Mesothelial cell of epicardium (in vitro differentiated cells): ENCODE measurements around the gene SEMA5A. TPM values are rescaled to one million over a fixed set of nuclear protein-coding genes. Genes with fewer than 3 reads are reported as not detected.

Experiments used
- DNase-seq, 2 experiments: peaks; one replicate each; pipeline ENCODE4 v3.0.0; 2021; ENCODE audit warnings: low spot score in 2 of 2; ENCODE audit not compliant: unreplicated experiment in 2 of 2
- H3K27ac Mint-ChIP-seq: 2 replicates; pipeline ENCODE4 v1.8.0; 2021; ENCODE audit warnings: mixed read lengths
- H3K27me3 Mint-ChIP-seq: 2 replicates; pipeline ENCODE4 v1.8.0; 2021; ENCODE audit warnings: low read depth, mixed read lengths
- H3K36me3 Mint-ChIP-seq: 2 replicates; pipeline ENCODE4 v1.8.0; 2021; ENCODE audit warnings: mixed read lengths
- H3K4me1 Mint-ChIP-seq: 2 replicates; pipeline ENCODE4 v1.8.0; 2021; ENCODE audit warnings: mixed read lengths
- H3K4me3 Mint-ChIP-seq: 2 replicates; pipeline ENCODE4 v1.8.0; 2021; ENCODE audit warnings: mild to moderate bottlenecking, moderate library complexity, mixed read lengths
- H3K9me3 Mint-ChIP-seq: 2 replicates; pipeline ENCODE4 v1.8.0; 2021; ENCODE audit warnings: mixed read lengths
- CTCF ChIP-seq: fragments of 200-600 bp; sonication (generic); IDR thresholded peaks from one replicate; pipeline ENCODE4 v1.5.0; 2021; ENCODE audit warnings: antibody characterized with exemption; ENCODE audit not compliant: unreplicated experiment
- total RNA-seq: library from RNA; stranded (reverse); gene quantifications from 3 replicates; pipeline ENCODE4 v1.2.1, GENCODE V29; 2021

SEMA5A gene
- total RNA-seq, 1 donor from 2014 or later = 26.7 TPM

DNA sequence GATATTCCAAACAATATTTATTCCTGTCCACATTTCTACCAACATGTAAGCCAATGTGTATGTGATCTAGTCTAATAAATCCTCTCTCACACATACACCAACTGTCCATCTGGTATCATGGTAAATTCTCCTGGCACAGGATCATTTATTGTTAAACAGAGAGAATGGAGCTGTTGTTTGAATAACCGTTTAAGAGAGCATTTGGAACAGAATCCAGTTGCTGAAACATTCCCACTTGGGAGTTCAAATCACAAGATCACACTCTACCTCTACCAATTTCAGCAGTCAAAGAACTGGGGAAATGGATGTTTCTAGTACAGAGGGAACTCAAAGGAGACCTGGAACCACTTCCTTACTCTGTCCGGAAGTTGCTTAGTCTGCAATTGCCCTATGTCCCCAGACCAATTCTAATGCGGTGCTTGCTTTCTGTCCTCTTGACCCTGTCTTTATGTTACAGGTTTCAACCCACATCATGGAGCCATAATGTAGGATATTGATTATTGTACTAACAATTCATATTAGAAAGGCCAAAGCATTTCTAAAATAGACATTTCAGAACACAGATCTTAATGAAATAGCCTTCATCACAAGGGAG lies 488.4 kb downstream of the SEMA5A start:
- H3K4me1 Mint-ChIP-seq = peaks cover 12% of the 10 kb centered on the region
- H3K27ac Mint-ChIP-seq = no peak overlapping the region
- peaks cover 5% of the 10 kb centered on the region for H3K36me3 Mint-ChIP-seq
- H3K27me3 Mint-ChIP-seq = no peaks in the 10 kb centered on the region
- H3K4me3 Mint-ChIP-seq = no peak overlapping the region
- H3K9me3 Mint-ChIP-seq = no peaks in the 10 kb centered on the region
- TF ChIP-seq CTCF = no peak
- no peak for DNase-seq

DNA sequence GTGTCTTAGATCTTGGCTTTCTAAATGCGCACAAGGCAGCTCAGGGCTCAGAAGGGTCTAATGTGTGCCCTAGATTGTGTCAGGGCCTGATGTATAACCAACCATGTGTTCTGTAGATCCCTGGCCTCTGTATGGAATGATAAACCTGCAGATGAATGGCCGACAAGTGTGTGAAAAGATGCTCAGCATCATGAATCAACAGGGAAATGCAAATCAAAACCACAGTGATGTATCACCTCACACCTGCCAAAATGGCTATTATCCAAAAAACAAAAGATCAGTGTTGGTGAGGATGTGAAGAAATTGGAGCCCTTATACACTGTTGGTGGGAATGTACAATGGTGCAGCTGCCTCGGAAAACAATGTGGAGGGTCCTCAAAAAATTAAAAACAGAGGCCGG lies 489.8 kb downstream of the SEMA5A start:
- no peak overlapping the region for H3K27ac Mint-ChIP-seq
- no peak overlapping the region for H3K4me3 Mint-ChIP-seq
- no peak for TF ChIP-seq CTCF
- no peaks in the 10 kb centered on the region for H3K36me3 Mint-ChIP-seq
- no peaks in the 10 kb centered on the region for H3K9me3 Mint-ChIP-seq
- H3K27me3 Mint-ChIP-seq = no peaks in the 10 kb centered on the region
- peaks cover 16% of the 10 kb centered on the region for H3K4me1 Mint-ChIP-seq
- DNase-seq = no peak

GRCh38 chr5:9054821-9055589 lies 490.9 kb downstream of the SEMA5A start:
- no peak for TF ChIP-seq CTCF
- H3K27ac Mint-ChIP-seq = no peak overlapping the region
- no peaks in the 10 kb centered on the region for H3K27me3 Mint-ChIP-seq
- no peak overlapping the region for H3K4me3 Mint-ChIP-seq
- DNase-seq = no peak
- no peaks in the 10 kb centered on the region for H3K36me3 Mint-ChIP-seq
- H3K4me1 Mint-ChIP-seq = peaks cover 16% of the 10 kb centered on the region
- H3K9me3 Mint-ChIP-seq = no peaks in the 10 kb centered on the region

DNA sequence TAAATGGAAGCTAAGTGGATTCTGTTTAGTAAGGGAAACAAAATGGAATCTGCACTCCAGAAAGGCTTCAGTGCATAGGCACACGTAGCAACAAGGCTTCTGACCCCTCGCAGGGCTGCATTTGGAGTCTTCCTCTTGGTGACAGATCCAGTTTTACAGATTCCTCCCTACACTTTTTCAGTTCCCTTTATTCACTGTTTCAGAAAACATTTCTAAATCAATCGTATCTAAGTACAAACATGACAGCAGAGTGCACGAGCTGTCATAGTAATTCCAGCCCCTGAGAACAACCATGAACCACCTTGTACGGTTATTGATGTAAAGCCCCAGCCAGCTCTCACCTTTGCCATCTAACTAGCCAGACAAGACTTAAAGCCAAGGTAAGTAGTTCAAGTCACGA lies 491.6 kb downstream of the SEMA5A start:
- no peak overlapping the region for H3K27ac Mint-ChIP-seq
- H3K4me3 Mint-ChIP-seq = no peak overlapping the region
- H3K36me3 Mint-ChIP-seq = no peaks in the 10 kb centered on the region
- no peak for DNase-seq
- no peaks in the 10 kb centered on the region for H3K9me3 Mint-ChIP-seq
- H3K27me3 Mint-ChIP-seq = no peaks in the 10 kb centered on the region
- TF ChIP-seq CTCF = no peak
- H3K4me1 Mint-ChIP-seq = peaks cover 16% of the 10 kb centered on the region

DNA sequence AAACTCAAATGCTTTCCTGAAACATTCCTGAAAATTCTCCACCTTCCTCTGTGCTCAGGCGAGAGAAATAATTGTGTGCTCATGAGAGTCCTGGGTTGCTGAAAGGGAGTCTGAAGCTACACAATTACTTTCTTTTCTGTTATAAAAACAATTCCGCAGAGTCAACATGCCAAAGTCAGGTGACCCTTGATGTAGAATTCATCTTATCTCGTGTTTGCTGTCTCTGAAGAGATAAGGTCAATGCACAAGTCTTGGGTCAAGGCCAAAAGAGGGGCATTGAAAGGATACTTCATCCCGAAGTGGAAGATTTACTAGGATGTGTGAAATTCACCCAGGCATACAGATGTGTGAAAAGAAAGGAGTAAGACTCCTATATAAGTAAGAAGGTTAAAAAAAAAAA lies 493.5 kb downstream of the SEMA5A start:
- no peaks in the 10 kb centered on the region for H3K9me3 Mint-ChIP-seq
- no peak for DNase-seq
- peaks cover 16% of the 10 kb centered on the region for H3K4me1 Mint-ChIP-seq
- no peak overlapping the region for H3K27ac Mint-ChIP-seq
- no peaks in the 10 kb centered on the region for H3K36me3 Mint-ChIP-seq
- no peak overlapping the region for H3K4me3 Mint-ChIP-seq
- TF ChIP-seq CTCF = no peak
- H3K27me3 Mint-ChIP-seq = no peaks in the 10 kb centered on the region
